PC-9 (cell line): ENCODE measurements around the gene KDM5A. TPM values are rescaled to one million over a fixed set of nuclear protein-coding genes. Genes with fewer than 3 reads are reported as not detected.
A peak's percentile ranks its signal among the peaks of the same experiment; 100 is the strongest.

Experiments
- BruUV-seq: library from RNA; stranded (reverse); fragments of 400-500 nt; replicated peaks from 2 replicates; lab custom pipeline; 2021; lab: Mats Ljungman, UMichigan
- CTCF ChIA-PET: fragments of 300-600 bp; sonication (Branson Sonifier 250); formaldehyde crosslinking; loops from one replicate; lab custom pipeline; 2022; ENCODE audit warnings: antibody characterized with exemption; lab: Charles Lee
- POLR2A ChIA-PET: fragments of 300-600 bp; sonication (Branson Sonifier 250); formaldehyde crosslinking; loops from one replicate; lab custom pipeline; 2022; ENCODE audit warnings: antibody characterized with exemption; ENCODE audit not compliant: unreplicated experiment; lab: Charles Lee
- DNase-seq, 2 experiments: peaks; one replicate each; pipeline versions ENCODE4 v3.0.0 to v3.0.0-alpha.2; 2015 to 2022; ENCODE audit warnings: mixed read lengths in 1 of 2
- H2AFZ ChIP-seq: fragments of 200-600 bp; sonication (generic); 2 replicates; pipeline ENCODE4 v1.8.1; 2017; ENCODE audit warnings: antibody characterized with exemption
- H3F3A ChIP-seq: fragments of 200-600 bp; sonication (generic); 2 replicates; pipeline ENCODE4 v1.8.1; 2017; ENCODE audit warnings: antibody characterized with exemption, mild to moderate bottlenecking, low read depth; ENCODE audit not compliant: insufficient read depth
- H3K27ac ChIP-seq: fragments of 200-600 bp; sonication (generic); 2 replicates; pipeline ENCODE4 v1.6.1; 2016; ENCODE audit warnings: mixed run types
- H3K27me3 ChIP-seq: fragments of 200-600 bp; sonication (generic); 2 replicates; pipeline ENCODE4 v1.6.1; 2016; ENCODE audit warnings: low read depth, mixed run types; ENCODE audit not compliant: insufficient read depth
- H3K36me3 ChIP-seq: fragments of 200-600 bp; sonication (generic); 2 replicates; pipeline ENCODE4 v1.6.1; 2016; ENCODE audit warnings: low read depth, mixed run types
- H3K4me1 ChIP-seq: fragments of 200-600 bp; sonication (generic); replicated peaks from 2 replicates; pipeline ENCODE4 v1.6.1; 2016; ENCODE audit warnings: mixed run types; ENCODE audit not compliant: insufficient read depth
- H3K4me2 ChIP-seq: fragments of 200-600 bp; sonication (generic); 2 replicates; pipeline ENCODE4 v1.6.1; 2017; ENCODE audit warnings: mixed run types
- H3K4me3 ChIP-seq: fragments of 200-600 bp; sonication (generic); 2 replicates; pipeline ENCODE4 v1.6.1; 2016; ENCODE audit warnings: mixed run types
- H3K79me2 ChIP-seq: fragments of 200-600 bp; sonication (generic); 2 replicates; pipeline ENCODE4 v1.6.1; 2017; ENCODE audit warnings: low read depth, mixed run types
- H3K9me2 ChIP-seq: fragments of 200-600 bp; sonication (generic); 2 replicates; pipeline ENCODE4 v1.8.1; 2017; ENCODE audit warnings: mild to moderate bottlenecking; ENCODE audit not compliant: insufficient read depth
- H3K9me3 ChIP-seq: fragments of 200-600 bp; sonication (generic); 2 replicates; pipeline ENCODE4 v1.8.1; 2016; ENCODE audit warnings: low read depth; ENCODE audit not compliant: insufficient read depth
- H4K20me1 ChIP-seq: fragments of 200-600 bp; sonication (generic); 2 replicates; pipeline ENCODE4 v1.8.1; 2017; ENCODE audit not compliant: insufficient read depth
- CTCF ChIP-seq: fragments of 200-600 bp; sonication (generic); conservative IDR thresholded peaks from 2 replicates; pipeline ENCODE4 v1.6.1; 2017; ENCODE audit warnings: mixed run types, antibody characterized with exemption, mild to moderate bottlenecking, moderate library complexity
- EZH2 ChIP-seq: fragments of 200-600 bp; sonication (generic); IDR thresholded peaks from 2 replicates; pipeline ENCODE4 v1.8.0; 2017; ENCODE audit warnings: antibody characterized with exemption, low read depth
- intact Hi-C: fragments of 100-400 bp; cut with micrococcal nuclease; formaldehyde crosslinking; loops from one replicate; pipeline ENCODE4 v1.10.0; 2022; ENCODE audit not compliant: unreplicated experiment
- total RNA-seq: library from RNA; stranded (reverse); gene quantifications from 2 replicates; pipeline ENCODE4 v1.2.3, GENCODE V29; 2021

Gene KDM5A
- total RNA-seq, 1 experiment from 2014 or later, result 68.0 TPM

- no peaks in the 10 kb centered on the region for H3K9me2 ChIP-seq
- H3K27ac ChIP-seq, result no peak overlapping the region
- peaks cover 4% of the 10 kb centered on the region; the same call in 1 of the 2 replicates for H3K36me3 ChIP-seq
- no peaks in the 10 kb centered on the region for H3K9me3 ChIP-seq
- CTCF ChIA-PET, result no interaction called here
- no peaks in the 10 kb centered on the region for H3K79me2 ChIP-seq
- peak in 1 of 2 experiments; percentile 15 for DNase-seq
- no peaks in the 10 kb centered on the region for H3K27me3 ChIP-seq
- H3K4me2 ChIP-seq, result no peak overlapping the region
- POLR2A ChIA-PET, result no interaction called here
- intact Hi-C loops, result no loop called here
- TF ChIP-seq EZH2 (no peak), CTCF (no peak)
- BruUV-seq, result no TSS peak
- H3F3A ChIP-seq, result no peaks in the 10 kb centered on the region
- H2AFZ ChIP-seq, result no peak overlapping the region
- H3K4me3 ChIP-seq, result no peak overlapping the region
- no peaks in the 10 kb centered on the region for H3K4me1 ChIP-seq
- no peaks in the 10 kb centered on the region for H4K20me1 ChIP-seq
These were observed 111.1 kb downstream of the KDM5A start for GRCh38 chr12:278046-278445.

- H3K9me2 ChIP-seq, result no peaks in the 10 kb centered on the region
- no peak overlapping the region for H3K27ac ChIP-seq
- no TSS peak for BruUV-seq
- no peak overlapping the region for H2AFZ ChIP-seq
- peaks cover 2% of the 10 kb centered on the region; the same call in 1 of the 2 replicates for H3K36me3 ChIP-seq
- H3K4me1 ChIP-seq, result no peaks in the 10 kb centered on the region
- no peaks in the 10 kb centered on the region for H3F3A ChIP-seq
- ChIA-PET POLR2A (no interaction called here), CTCF (no interaction called here)
- no peaks in the 10 kb centered on the region for H4K20me1 ChIP-seq
- H3K79me2 ChIP-seq, result no peaks in the 10 kb centered on the region
- H3K4me2 ChIP-seq, result no peak overlapping the region
- TF ChIP-seq EZH2, result no peak
- no peak for TF ChIP-seq CTCF
- H3K27me3 ChIP-seq, result no peaks in the 10 kb centered on the region
- no peaks in the 10 kb centered on the region for H3K9me3 ChIP-seq
- DNase-seq, result no peak
- intact Hi-C loops, result no loop called here
- H3K4me3 ChIP-seq, result no peak overlapping the region
These were observed 113.3 kb downstream of the KDM5A start for GRCh38 chr12:275812-276211.

- no peaks in the 10 kb centered on the region for H3K4me1 ChIP-seq
- intact Hi-C loops, result no loop called here
- H3F3A ChIP-seq, result no peaks in the 10 kb centered on the region
- ChIA-PET POLR2A (no interaction called here), CTCF (no interaction called here)
- H3K4me3 ChIP-seq, result no peak overlapping the region
- H3K4me2 ChIP-seq, result no peak overlapping the region
- no peak overlapping the region for H3K27ac ChIP-seq
- H3K9me3 ChIP-seq, result no peaks in the 10 kb centered on the region
- DNase-seq, result no peak
- BruUV-seq, result no TSS peak
- no peak overlapping the region for H2AFZ ChIP-seq
- H3K27me3 ChIP-seq, result peaks cover 5% of the 10 kb centered on the region; the same call in 1 of the 2 replicates
- no peaks in the 10 kb centered on the region for H3K79me2 ChIP-seq
- no peaks in the 10 kb centered on the region for H3K36me3 ChIP-seq
- H3K9me2 ChIP-seq, result no peaks in the 10 kb centered on the region
- no peaks in the 10 kb centered on the region for H4K20me1 ChIP-seq
- no peak for TF ChIP-seq EZH2
- no peak for TF ChIP-seq CTCF
These were observed 115.7 kb downstream of the KDM5A start for GRCh38 chr12:273382-273781.
